ENCODE data around the gene CACNA1H.
"Not testable (repeated sequence)": the region's sequence is repeated elsewhere in the genome, so short reads cannot be mapped to it uniquely, and the experiment has no call there.

CACNA1H gene

GRCh38 chr16:1215574-1216295, 62.8 kb downstream of the CACNA1H start:
- no peak for DNase-seq

- DNase-seq: no peak
Measured at GRCh38 chr16:1216296-1216619, 63.4 kb downstream of the CACNA1H start.

GRCh38 chr16:1216681-1217400, 63.9 kb downstream of the CACNA1H start:
- DNase-seq: no peak

GRCh38 chr16:1217526-1217925, 64.6 kb downstream of the CACNA1H start:
- DNase-seq: no peak

GRCh38 chr16:1218061-1218929, 65.4 kb downstream of the CACNA1H start:
- DNase-seq: no peak

GRCh38 chr16:1218930-1219611, 66.2 kb downstream of the CACNA1H start:
- no peak for DNase-seq

- DNase-seq: no peak
Measured at GRCh38 chr16:1220098-1220728, 67.3 kb downstream of the CACNA1H start.

- DNase-seq: no peak
Measured at GRCh38 chr16:1220841-1221627, 68.1 kb downstream of the CACNA1H start.

- no peak for DNase-seq
Measured at GRCh38 chr16:1221628-1222552, 69.0 kb downstream of the CACNA1H start.

GRCh38 chr16:1222553-1223354, 69.8 kb downstream of the CACNA1H start:
- no peak for DNase-seq

GRCh38 chr16:1223355-1224214, 70.7 kb downstream of the CACNA1H start:
- DNase-seq: no peak

- DNase-seq: no peak
Measured at GRCh38 chr16:1224558-1224957, 71.7 kb downstream of the CACNA1H start.

- no peak for DNase-seq
Measured at GRCh38 chr16:1225051-1225451, 72.1 kb downstream of the CACNA1H start, which contains the start of gene TPSG1. TSS of gene TPSG1 (minus strand) at chr16:1225268. CDS start at chr16:1225252, 16 bp downstream.

- not testable (repeated sequence) for DNase-seq
Measured at GRCh38 chr16:1225728-1226311, 72.9 kb downstream of the CACNA1H start.

- DNase-seq: not testable (repeated sequence)
Measured at GRCh38 chr16:1226692-1227091, 73.8 kb downstream of the CACNA1H start.

- DNase-seq: not testable (repeated sequence)
Measured at GRCh38 chr16:1228227-1228626, 75.3 kb downstream of the CACNA1H start.

GRCh38 chr16:1229476-1229875, 76.6 kb downstream of the CACNA1H start:
- not testable (repeated sequence) for DNase-seq

GRCh38 chr16:1230084-1230470, 77.2 kb downstream of the CACNA1H start, which contains the start of gene TPSB2:
TSS of gene TPSB2 (minus strand) at chr16:1230184. CDS start at chr16:1229951, 233 bp downstream.
- not testable (repeated sequence) for DNase-seq

Data from activated T-cell treated with anti-CD3 and anti-CD28 coated beads, Interleukin-2, amount 50 U/mL, for 48 hours (primary cell).